BLaER1 treated with 17β-estradiol and CSF1 and Interleukin-3, amounts not matched to agents 10 nM and 100 nM (cell line): ENCODE results near the gene CD300LB.
"Not testable (repeated sequence)": the region's sequence is repeated elsewhere in the genome, so short reads cannot be mapped to it uniquely, and the experiment has no call there.

Experiments
- H3K27ac ChIP-seq, 11 experiments: shearing (Covaris generic); formaldehyde crosslinking; 2 replicates each; pipeline ENCODE4 v1.8.1; 2022
- H3K27me3 ChIP-seq, 11 experiments: shearing (Covaris generic); formaldehyde crosslinking; 2 replicates each; pipeline ENCODE4 v1.8.1; 2022
- H3K36me3 ChIP-seq, 11 experiments: shearing (Covaris generic); formaldehyde crosslinking; 2 replicates each; pipeline ENCODE4 v1.8.1; 2022
- H3K4me1 ChIP-seq, 10 experiments: shearing (Covaris generic); formaldehyde crosslinking; 2 replicates each; pipeline ENCODE4 v1.8.1; 2022
- H3K4me2 ChIP-seq, 11 experiments: shearing (Covaris generic); formaldehyde crosslinking; 2 replicates each; pipeline ENCODE4 v1.8.1; 2022
- H3K4me3 ChIP-seq, 10 experiments: shearing (Covaris generic); formaldehyde crosslinking; 2 replicates each; pipeline ENCODE4 v1.8.1; 2022
- H3K9ac ChIP-seq, 11 experiments: shearing (Covaris generic); formaldehyde crosslinking; 2 replicates each; pipeline ENCODE4 v1.8.1; 2022
- H3K9me3 ChIP-seq, 11 experiments: shearing (Covaris generic); formaldehyde crosslinking; replicated peaks in 1 of 11; 2 replicates each; pipeline ENCODE4 v1.8.1; 2022
- H4K20me1 ChIP-seq, 11 experiments: shearing (Covaris generic); formaldehyde crosslinking; 2 replicates each; pipeline ENCODE4 v1.8.1; 2022
- Cebpa-rat ChIP-seq, 11 experiments: shearing (Covaris generic); IDR thresholded peaks; 2 replicates each; pipeline ENCODE4 v1.8.1; 2022

The CD300LB gene

GRCh38 chr17:74514632-74515334 is 16.5 kb downstream of the CD300LB start:
- H3K4me1 ChIP-seq, result peaks cover 1 to 73% (median 30%) of the 10 kb centered on the region in 10 experiments; a peak in 19 of 20 replicates
- no peak for TF ChIP-seq Cebpa-rat (IDR thresholded peaks at IDR 0.05)
- peak overlapping the region in 3 of 11 experiments; percentile 10 to 16 (median 14); a peak in 2 of 22 replicates for H3K4me2 ChIP-seq
- H3K4me3 ChIP-seq, result no peak overlapping the region
- no peak overlapping the region for H3K9ac ChIP-seq
- H3K36me3 ChIP-seq, result peaks cover 0 to 4% (median 0%) of the 10 kb centered on the region in 11 experiments; a peak in 2 of 22 replicates
- H4K20me1 ChIP-seq, result no peaks in the 10 kb centered on the region
- peak overlapping the region in 4 of 11 experiments; percentile 19 to 90 (median 52); a peak in 5 of 22 replicates for H3K27ac ChIP-seq
- no peaks in the 10 kb centered on the region for H3K27me3 ChIP-seq
- peaks cover 15 to 45% (median 31%) of the 10 kb centered on the region in 11 experiments for H3K9me3 ChIP-seq

- no peaks in the 10 kb centered on the region for H3K27me3 ChIP-seq
- no peak overlapping the region for H3K9ac ChIP-seq
- H3K36me3 ChIP-seq, result peaks cover 0 to 4% (median 0%) of the 10 kb centered on the region in 11 experiments; a peak in 2 of 22 replicates
- peak overlapping the region in 2 of 11 experiments; percentile 79 to 84; a peak in 2 of 22 replicates for H3K4me2 ChIP-seq
- H4K20me1 ChIP-seq, result no peaks in the 10 kb centered on the region
- H3K4me1 ChIP-seq, result peaks cover 0 to 67% (median 24%) of the 10 kb centered on the region in 10 experiments; a peak in 14 of 20 replicates
- no peak overlapping the region for H3K4me3 ChIP-seq
- TF ChIP-seq Cebpa-rat (IDR thresholded peaks at IDR 0.05), result no peak
- peak overlapping the region in 3 of 11 experiments; percentile 70 to 90 (median 83); a peak in 5 of 22 replicates for H3K27ac ChIP-seq
- H3K9me3 ChIP-seq, result peaks cover 15 to 41% (median 28%) of the 10 kb centered on the region in 11 experiments
Observed at GRCh38 chr17:74513987-74514631, 17.2 kb downstream of the CD300LB start.

- peak overlapping the region in 9 of 11 experiments; percentile 3 to 87 (median 67); a peak in 17 of 22 replicates for H3K4me2 ChIP-seq
- H3K27me3 ChIP-seq, result no peaks in the 10 kb centered on the region
Observed at GRCh38 chr17:74512624-74513091, 18.6 kb downstream of the CD300LB start.

GRCh38 chr17:74512036-74512435 is 19.2 kb downstream of the CD300LB start:
- peaks cover 0 to 49% (median 23%) of the 10 kb centered on the region in 10 experiments; a peak in 14 of 20 replicates for H3K4me1 ChIP-seq
- H4K20me1 ChIP-seq, result no peaks in the 10 kb centered on the region
- peak overlapping the region in 7 of 11 experiments; percentile 19 to 90 (median 70); a peak in 12 of 22 replicates for H3K27ac ChIP-seq
- no peak for TF ChIP-seq Cebpa-rat (IDR thresholded peaks at IDR 0.05)
- peaks cover 7 to 20% (median 14%) of the 10 kb centered on the region in 11 experiments; a peak in 17 of 22 replicates for H3K9me3 ChIP-seq
- H3K4me2 ChIP-seq, result peak overlapping the region in 8 of 11 experiments; percentile 8 to 87 (median 73); a peak in 15 of 22 replicates
- H3K27me3 ChIP-seq, result no peaks in the 10 kb centered on the region
- no peaks in the 10 kb centered on the region for H3K36me3 ChIP-seq
- no peak overlapping the region for H3K4me3 ChIP-seq
- peak overlapping the region in 4 of 11 experiments; percentile 2 to 68 (median 56); a peak in 6 of 22 replicates for H3K9ac ChIP-seq

More at GRCh38 chr17:74512624-74513091, 18.6 kb downstream of the CD300LB start:
- Histone ChIP-seq H3K27ac (peak overlapping the region in 8 of 11 experiments; percentile 14 to 90 (median 67); a peak in 14 of 22 replicates), H3K4me3 (no peak overlapping the region), H3K4me1 (peaks cover 0 to 55% (median 24%) of the 10 kb centered on the region in 10 experiments; a peak in 14 of 20 replicates), H3K36me3 (no peaks in the 10 kb centered on the region), H3K9ac (peak overlapping the region in 5 of 11 experiments; percentile 2 to 68 (median 52); a peak in 7 of 22 replicates), H4K20me1 (no peaks in the 10 kb centered on the region), H3K9me3 (peaks cover 7 to 26% (median 15%) of the 10 kb centered on the region in 11 experiments; a peak in 19 of 22 replicates)
- TF ChIP-seq Cebpa-rat (IDR thresholded peaks at IDR 0.05), result no peak

- Histone ChIP-seq H3K4me1 (peaks cover 0 to 24% (median 14%) of the 10 kb centered on the region in 10 experiments; a peak in 13 of 20 replicates), H3K4me3 (no peak overlapping the region), H3K4me2 (no peak overlapping the region), H3K27me3 (no peaks in the 10 kb centered on the region; a peak in 1 of 22 replicates), H3K27ac (no peak overlapping the region), H3K9ac (no peak overlapping the region), H3K9me3 (no peaks in the 10 kb centered on the region), H3K36me3 (no peaks in the 10 kb centered on the region), H4K20me1 (no peaks in the 10 kb centered on the region)
- TF ChIP-seq Cebpa-rat (IDR thresholded peaks at IDR 0.05), result no peak
Observed at GRCh38 chr17:74508156-74508555, 23.1 kb downstream of the CD300LB start.

GRCh38 chr17:74503949-74504348 is 27.3 kb downstream of the CD300LB start:
- not testable (repeated sequence) for H3K4me1 ChIP-seq, H3K4me3 ChIP-seq, H3K27me3 ChIP-seq, H3K9ac ChIP-seq, H3K9me3 ChIP-seq, H4K20me1 ChIP-seq, H3K36me3 ChIP-seq, H3K27ac ChIP-seq
- H3K4me2 ChIP-seq, result 0 out of 22 replicates have a peak overlapping the region, but pooled peaks of 1 of the 11 experiments have one; percentile 11

- H3K9ac ChIP-seq, result no peak overlapping the region
- H3K27me3 ChIP-seq, result no peaks in the 10 kb centered on the region; a peak in 1 of 22 replicates
- H3K4me2 ChIP-seq, result no peak overlapping the region
Observed at GRCh38 chr17:74502861-74503260, 28.4 kb downstream of the CD300LB start.

GRCh38 chr17:74499992-74500391 is 31.3 kb downstream of the CD300LB start:
- Histone ChIP-seq H3K36me3 (no peaks in the 10 kb centered on the region), H3K4me2 (no peak overlapping the region), H3K9ac (no peak overlapping the region), H3K27ac (no peak overlapping the region), H3K4me3 (no peak overlapping the region), H3K9me3 (no peaks in the 10 kb centered on the region), H3K4me1 (peaks cover under 1 to 23% (median 13%) of the 10 kb centered on the region in 10 experiments; a peak in 14 of 20 replicates), H4K20me1 (no peaks in the 10 kb centered on the region), H3K27me3 (no peaks in the 10 kb centered on the region)
- TF ChIP-seq Cebpa-rat (IDR thresholded peaks at IDR 0.05), result no peak

More at GRCh38 chr17:74502861-74503260, 28.4 kb downstream of the CD300LB start:
- no peak overlapping the region for H3K4me3 ChIP-seq
- no peak for TF ChIP-seq Cebpa-rat (IDR thresholded peaks at IDR 0.05)
- no peaks in the 10 kb centered on the region for H3K9me3 ChIP-seq
- H4K20me1 ChIP-seq, result no peaks in the 10 kb centered on the region
- no peak overlapping the region for H3K27ac ChIP-seq
- peaks cover 0 to under 1% (median 0%) of the 10 kb centered on the region in 10 experiments; a peak in 3 of 20 replicates for H3K4me1 ChIP-seq
- no peaks in the 10 kb centered on the region for H3K36me3 ChIP-seq
